Loucy (cell line): Measurements from ENCODE around the gene GNPTAB.

Experiments used
- CTCF ChIP-seq: fragments of 200-600 bp; sonication (generic); conservative IDR thresholded peaks from 2 replicates; pipeline ENCODE4 v1.5.1; 2014; ENCODE audit warnings: mild to moderate bottlenecking, antibody characterized with exemption, low read length
- EZH2phosphoT487 ChIP-seq: fragments of 200-600 bp; IDR thresholded peaks from 2 replicates; pipeline ENCODE4 v1.6.1; 2018; ENCODE audit warnings: antibody characterized with exemption, mild to moderate bottlenecking, moderate library complexity, borderline replicate concordance

- TF ChIP-seq CTCF, result no peak
- TF ChIP-seq EZH2phosphoT487, result no peak
Measured at GRCh38 chr12:101732318-101732717, 98.4 kb downstream of the GNPTAB start.
